Lung (tissue), 12 donors: Measurements from ENCODE around the gene CCDC57. TPM values are rescaled to one million over a fixed set of nuclear protein-coding genes. Genes with fewer than 3 reads are reported as not detected.

Experiments used
- ATAC-seq: fragments of 200-7000 bp; cut with Tn5 transposase; one replicate; pipeline ENCODE4 v1.9.1; 2020; ENCODE audit warnings: moderate number of reproducible peaks; ENCODE audit not compliant: insufficient read depth, low FRiP score
- DNase-seq, 3 donors: peaks; one replicate each; pipeline ENCODE4 v3.0.0-alpha.2; 2013 to 2017
- H3K27ac ChIP-seq, 2 donors: one replicate each; pipeline ENCODE4 v1.5.1; 2013; ENCODE audit warnings: mild to moderate bottlenecking in 2 of 2, moderate library complexity in 2 of 2, control low read depth in 1 of 2, inconsistent platforms in 1 of 2, low read depth in 1 of 2, low read length in 1 of 2
- H3K27me3 ChIP-seq, 3 donors: one replicate each; pipeline ENCODE4 v1.5.1; 2013; ENCODE audit warnings: low read length in 2 of 3; ENCODE audit not compliant: control insufficient read depth in 3 of 3, insufficient read depth in 3 of 3
- H3K36me3 ChIP-seq, 4 donors: one replicate each; pipeline ENCODE4 v1.5.1; 2013; ENCODE audit warnings: low read length in 4 of 4, mild to moderate bottlenecking in 1 of 4, moderate library complexity in 1 of 4; ENCODE audit not compliant: control insufficient read depth in 4 of 4, insufficient read depth in 4 of 4
- H3K4me1 ChIP-seq, 5 donors: one replicate each; pipeline ENCODE4 v1.5.1; 2013; ENCODE audit warnings: low read length in 5 of 5, mild to moderate bottlenecking in 2 of 5, moderate library complexity in 1 of 5; ENCODE audit not compliant: control insufficient read depth in 5 of 5, insufficient read depth in 5 of 5
- H3K4me3 ChIP-seq: one replicate; pipeline ENCODE4 v1.5.1; 2013; ENCODE audit warnings: mild to moderate bottlenecking, control low read depth, moderate library complexity
- H3K9ac ChIP-seq, 2 donors: one replicate each; pipeline ENCODE4 v1.5.1; 2013; ENCODE audit warnings: low read length in 2 of 2, control low read depth in 1 of 2; ENCODE audit not compliant: insufficient read depth in 1 of 2
- H3K9me3 ChIP-seq, 4 donors: one replicate each; pipeline ENCODE4 v1.5.1; 2013; ENCODE audit warnings: low read length in 3 of 4, mild to moderate bottlenecking in 1 of 4, moderate library complexity in 1 of 4; ENCODE audit not compliant: control insufficient read depth in 4 of 4, insufficient read depth in 3 of 4
- WGBS, 2 donors: extraction: QIAGEN DNeasy Blood & Tissue Kit; methylation state at CpG; one replicate each; pipeline ENCODE4 v1.1.7; 2013; 5-methylcytosine and 5-hydroxymethylcytosine counted together
- polyA plus RNA-seq, 2 donors: library from polyadenylated mRNA; stranded (reverse); fragments of 200-250 nt; gene quantifications; one replicate each; pipeline ENCODE4 v1.2.1, GENCODE V29; 2013
- total RNA-seq, 2 donors: library from RNA; depleted of rRNA in 1 of 2; stranded (reverse); fragments of >200 nt in 1 of 2; gene quantifications; one replicate each; pipeline ENCODE4 v1.2.1, GENCODE V29; 2014 to 2021
- TF ChIP-seq, protein P1 (sequence below): IDR thresholded peaks from 2 replicates; pipeline ENCODE4 v1.5.1; 2012; ENCODE audit warnings: mild to moderate bottlenecking; ENCODE audit errors: control extremely low read depth, extremely low read depth
- donor health status: control.
- donor health status: control.
- donor health status: Bipolar disorder and iron deficiency.
- donor health status: healthy.
- donor health status: DM: yes; HTN: yes; CAD: no.

The CCDC57 gene
- total and polyA plus RNA-seq, 4 donors, result 33.2 to 128 (median 74.9) TPM

DNA sequence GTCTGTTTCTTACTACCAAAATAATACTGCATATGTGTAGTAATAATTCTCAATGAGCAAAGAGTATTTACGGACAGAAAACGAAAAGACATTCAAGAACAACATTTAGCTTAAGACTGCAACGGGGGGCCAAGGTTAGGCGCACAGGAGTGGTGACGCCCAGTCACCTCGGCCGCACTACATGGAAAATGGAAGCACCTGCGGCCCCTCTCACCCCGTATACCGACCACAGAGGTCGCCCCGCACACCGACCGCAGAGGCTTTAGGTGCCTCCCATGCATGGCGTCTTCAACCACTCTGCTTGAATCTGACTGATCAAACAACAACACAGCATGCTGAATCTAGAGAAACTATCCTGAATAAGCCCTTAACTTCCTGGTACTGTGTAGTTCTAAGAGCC is 26.4 kb downstream of the CCDC57 start:
- Histone ChIP-seq H3K27me3 (no peaks in the 10 kb centered on the region), H3K27ac (no peak overlapping the region), H3K36me3 (peaks cover 9 to 29% (median 11%) of the 10 kb centered on the region in 4 donors), H3K4me1 (no peaks in the 10 kb centered on the region), H3K9me3 (no peaks in the 10 kb centered on the region), H3K4me3 (no peak overlapping the region), H3K9ac (no peak overlapping the region)
- ATAC-seq (no peak), DNase-seq (no peak)
- TF ChIP-seq, protein P1, sequence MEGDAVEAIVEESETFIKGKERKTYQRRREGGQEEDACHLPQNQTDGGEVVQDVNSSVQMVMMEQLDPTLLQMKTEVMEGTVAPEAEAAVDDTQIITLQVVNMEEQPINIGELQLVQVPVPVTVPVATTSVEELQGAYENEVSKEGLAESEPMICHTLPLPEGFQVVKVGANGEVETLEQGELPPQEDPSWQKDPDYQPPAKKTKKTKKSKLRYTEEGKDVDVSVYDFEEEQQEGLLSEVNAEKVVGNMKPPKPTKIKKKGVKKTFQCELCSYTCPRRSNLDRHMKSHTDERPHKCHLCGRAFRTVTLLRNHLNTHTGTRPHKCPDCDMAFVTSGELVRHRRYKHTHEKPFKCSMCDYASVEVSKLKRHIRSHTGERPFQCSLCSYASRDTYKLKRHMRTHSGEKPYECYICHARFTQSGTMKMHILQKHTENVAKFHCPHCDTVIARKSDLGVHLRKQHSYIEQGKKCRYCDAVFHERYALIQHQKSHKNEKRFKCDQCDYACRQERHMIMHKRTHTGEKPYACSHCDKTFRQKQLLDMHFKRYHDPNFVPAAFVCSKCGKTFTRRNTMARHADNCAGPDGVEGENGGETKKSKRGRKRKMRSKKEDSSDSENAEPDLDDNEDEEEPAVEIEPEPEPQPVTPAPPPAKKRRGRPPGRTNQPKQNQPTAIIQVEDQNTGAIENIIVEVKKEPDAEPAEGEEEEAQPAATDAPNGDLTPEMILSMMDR, result no peak
- 96 to 97% methylated on average over 15 of the region's 15 CpGs for WGBS, 2 donors

DNA sequence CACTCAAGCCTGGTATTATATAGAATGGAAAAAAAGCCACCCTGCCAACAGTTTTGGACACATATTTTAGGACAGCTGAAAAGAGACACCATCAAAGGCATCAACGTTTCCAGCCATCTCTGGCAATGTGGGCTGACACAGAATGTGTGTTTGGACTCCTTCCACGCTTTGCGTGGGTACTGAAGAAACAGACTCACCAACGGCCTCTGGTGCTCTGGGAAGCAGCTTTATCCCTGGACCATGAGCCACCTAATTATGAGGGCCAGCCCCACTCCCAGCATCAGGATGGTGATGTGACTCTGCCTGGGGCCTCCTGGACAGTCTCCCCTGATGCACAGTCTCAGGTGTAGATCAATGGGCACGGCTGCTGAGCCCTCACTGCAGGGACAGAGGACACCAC is 27.9 kb downstream of the CCDC57 start:
- Histone ChIP-seq H3K9me3 (no peaks in the 10 kb centered on the region), H3K4me3 (no peak overlapping the region), H3K27me3 (no peaks in the 10 kb centered on the region), H3K4me1 (no peaks in the 10 kb centered on the region), H3K9ac (no peak overlapping the region), H3K36me3 (peaks cover 9 to 29% (median 15%) of the 10 kb centered on the region in 4 donors), H3K27ac (no peak overlapping the region)
- DNase-seq, result no peak
- no peak for ATAC-seq
- TF ChIP-seq, protein P1, result no peak
- 94 to 98% methylated on average over 5 of the region's 5 CpGs for WGBS, 2 donors

GRCh38 chr17:82180776-82181528 is 31.7 kb downstream of the CCDC57 start:
- no peak for DNase-seq
- peaks cover 9 to 30% (median 15%) of the 10 kb centered on the region in 4 donors for H3K36me3 ChIP-seq
- H3K27ac ChIP-seq, result no peak overlapping the region
- H3K4me1 ChIP-seq, result no peaks in the 10 kb centered on the region
- ATAC-seq, result no peak
- no peak overlapping the region for H3K9ac ChIP-seq
- H3K9me3 ChIP-seq, result no peaks in the 10 kb centered on the region
- no peak overlapping the region for H3K4me3 ChIP-seq
- 95% methylated on average over 31 of the region's 31 CpGs for WGBS, 2 donors
- TF ChIP-seq, protein P1, result no peak
- H3K27me3 ChIP-seq, result no peaks in the 10 kb centered on the region
